GM19395 (cell line): ENCODE results near the gene SCFD1.

ENCODE experiments used
- ATAC-seq: cut with Tn5 transposase; IDR thresholded peaks from one replicate; pipeline ENCODE4 v1.9.1; 2021; ENCODE audit warnings: mild to moderate bottlenecking, moderate library complexity; ENCODE audit not compliant: unreplicated experiment

The SCFD1 gene

DNA sequence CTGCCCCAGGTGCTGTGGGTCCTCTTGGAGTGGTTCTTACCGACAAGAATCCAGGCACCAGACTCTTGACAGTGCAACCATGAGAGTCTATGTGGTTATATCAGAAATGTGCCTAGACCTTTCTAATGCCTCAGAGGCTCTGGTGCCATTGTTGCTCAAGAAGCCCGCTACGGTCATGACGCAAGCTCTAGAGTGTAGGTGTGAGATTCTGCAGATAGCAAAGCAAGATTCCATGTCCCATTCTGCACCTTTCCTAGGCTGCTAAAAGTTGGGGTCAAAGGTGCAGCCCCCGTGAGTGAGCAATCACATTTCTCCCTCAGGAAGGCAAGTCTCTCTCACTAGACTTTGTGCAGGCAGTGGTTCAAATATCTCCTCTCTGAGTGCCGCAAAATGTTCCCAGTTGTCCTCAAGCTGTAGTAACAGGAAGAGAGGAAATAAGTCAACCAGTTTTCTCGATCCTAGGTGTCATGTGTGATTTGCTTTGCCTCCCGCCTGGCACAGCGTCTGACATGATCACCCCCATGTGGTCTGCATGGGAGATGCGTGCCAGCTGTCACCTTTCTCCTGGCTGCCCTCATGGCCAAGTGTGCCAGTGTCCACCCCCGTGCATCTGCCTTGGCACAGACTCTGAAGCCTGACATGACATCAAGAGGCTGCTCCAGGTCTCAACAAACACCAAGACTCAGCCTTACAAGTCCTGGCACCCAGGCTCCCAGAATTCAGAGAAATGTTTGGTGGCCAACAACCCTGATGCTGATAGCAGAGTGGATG, 129.7 kb downstream of the SCFD1 start:
- ATAC-seq = no peak

DNA sequence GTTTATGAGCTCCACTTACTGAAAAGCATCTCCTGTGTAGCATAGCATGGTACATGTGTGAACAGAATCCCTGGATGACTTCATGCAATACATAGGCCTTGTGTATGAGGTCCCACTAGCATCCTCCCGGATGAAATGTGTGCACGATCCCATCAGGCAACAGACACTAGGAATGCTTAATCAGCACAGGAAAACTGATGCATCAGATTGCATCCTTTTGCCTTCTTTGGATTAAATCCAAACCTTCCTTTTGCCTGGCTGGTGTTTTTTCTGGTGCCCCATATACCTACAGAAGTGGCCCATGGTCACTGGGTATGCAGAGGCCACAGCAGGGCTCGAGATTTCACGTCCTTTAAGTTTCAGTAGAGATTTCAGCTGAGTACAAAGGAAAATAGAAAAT, 131.3 kb downstream of the SCFD1 start:
- ATAC-seq = no peak

DNA sequence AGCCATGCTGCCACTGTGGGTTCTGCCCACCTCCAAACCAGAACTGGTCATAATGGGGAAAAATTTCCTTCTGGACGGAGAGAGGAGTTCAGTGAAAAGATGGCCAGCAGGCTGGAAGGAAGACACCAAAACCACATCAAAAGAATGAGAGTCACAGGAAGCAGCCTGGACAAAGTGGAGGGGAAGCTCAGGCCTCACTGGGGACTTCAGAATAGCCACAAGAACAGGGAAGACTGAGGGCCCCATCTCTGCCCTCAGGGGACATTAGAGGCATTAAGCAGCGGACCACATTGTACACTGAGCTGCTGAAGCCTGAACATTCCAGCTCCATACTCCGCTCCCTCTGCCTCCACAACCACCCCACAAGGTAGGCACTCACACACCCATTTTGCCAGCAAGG, 132.7 kb downstream of the SCFD1 start:
- no peak for ATAC-seq

DNA sequence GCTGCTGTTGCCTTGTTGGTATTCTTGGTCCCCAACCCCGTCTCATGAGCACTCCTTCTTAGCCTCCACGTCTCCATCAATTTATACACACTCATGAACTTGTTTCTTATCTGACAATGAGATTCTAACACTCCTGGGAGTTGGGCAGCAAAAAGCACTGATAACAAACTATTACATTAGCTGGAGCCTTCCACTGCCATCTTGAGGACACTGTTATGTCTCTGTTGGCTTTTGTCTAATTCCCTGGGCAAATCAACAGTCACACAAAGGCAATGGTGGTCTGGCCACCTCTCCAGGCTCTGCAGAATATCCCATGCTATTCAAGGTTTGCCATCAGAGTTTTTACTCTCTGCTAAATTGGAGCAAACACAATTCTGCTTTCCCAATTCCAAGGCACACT, 134.5 kb downstream of the SCFD1 start:
- ATAC-seq = no peak

DNA sequence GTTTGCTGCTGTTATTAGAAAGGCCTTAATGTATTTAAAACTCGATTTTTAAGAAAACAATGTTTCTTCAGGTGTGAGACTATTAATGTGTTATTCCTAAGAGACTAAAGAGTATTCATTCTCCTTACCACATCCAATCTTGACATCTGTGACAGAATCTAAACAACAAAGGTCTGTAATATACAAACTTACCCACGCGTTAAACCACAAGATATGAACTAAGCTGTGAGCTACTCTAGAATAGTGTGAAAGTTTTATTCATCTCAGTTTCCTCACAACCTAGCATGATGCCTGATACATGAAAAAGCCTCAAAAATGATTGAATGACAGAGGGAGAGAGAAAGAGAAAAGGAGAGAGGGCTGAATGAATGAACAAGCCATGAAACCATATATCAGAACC, 135.0 kb downstream of the SCFD1 start:
- no peak for ATAC-seq

DNA sequence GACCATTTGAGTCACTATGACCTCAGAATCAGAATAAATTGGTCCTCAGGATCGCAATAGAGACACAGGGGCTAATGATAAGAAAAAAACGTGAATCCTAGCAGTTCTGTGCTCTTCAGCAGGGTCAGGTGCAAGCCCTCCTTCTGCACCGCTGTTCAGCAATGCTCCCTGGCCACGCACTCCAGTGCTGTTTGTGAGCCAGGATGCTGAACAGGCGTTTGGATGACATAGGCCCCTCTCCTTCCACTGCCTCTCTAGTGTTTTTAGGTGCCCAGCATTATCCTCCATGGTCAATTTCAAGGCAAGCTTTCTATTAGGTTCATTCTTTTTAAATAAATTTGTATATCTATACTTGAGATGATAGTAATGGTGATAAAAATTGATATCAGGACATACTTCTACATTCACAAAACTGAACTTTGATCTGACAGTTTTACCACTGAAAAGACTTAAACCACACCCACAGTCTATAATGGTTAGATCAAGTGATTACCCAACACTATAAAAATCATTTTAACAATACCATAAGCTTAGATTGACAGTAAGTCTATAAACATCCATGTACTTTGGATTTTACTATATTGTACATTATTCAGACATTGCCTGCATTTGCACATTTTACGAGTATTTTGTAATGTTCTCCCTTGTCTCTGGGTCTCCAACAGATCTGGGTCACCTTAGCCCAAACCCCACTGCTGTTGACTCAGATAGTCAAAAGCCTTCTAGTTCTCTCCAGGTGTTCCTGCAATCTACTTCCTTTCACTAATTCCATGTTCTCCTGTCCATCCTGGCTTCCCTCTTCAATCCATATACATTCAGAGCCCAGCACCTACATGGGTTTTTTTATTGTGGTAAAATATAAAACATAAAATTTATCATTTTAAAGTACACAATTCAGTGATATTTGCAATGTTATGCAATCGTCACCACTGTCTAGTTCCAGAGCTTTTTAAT, 137.3 kb downstream of the SCFD1 start:
- ATAC-seq = no peak

DNA sequence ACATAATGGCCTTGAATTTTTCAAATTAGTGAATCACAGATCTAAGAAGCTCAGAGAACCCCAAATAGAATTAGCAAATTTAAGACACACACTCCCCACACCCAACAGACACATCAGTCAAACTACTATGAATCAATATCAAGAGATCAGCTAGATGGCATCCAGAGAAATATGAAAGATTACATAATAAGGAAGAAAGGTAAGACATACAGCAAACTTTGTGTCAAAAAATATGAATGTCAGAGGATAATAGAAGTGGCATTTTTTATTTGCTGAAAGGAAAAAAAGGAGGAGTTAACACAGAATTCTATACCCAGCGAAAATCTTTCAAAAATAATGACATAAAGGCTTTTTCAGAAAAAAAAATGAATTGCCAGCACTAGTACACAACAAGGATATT, 141.8 kb downstream of the SCFD1 start:
- no peak for ATAC-seq

DNA sequence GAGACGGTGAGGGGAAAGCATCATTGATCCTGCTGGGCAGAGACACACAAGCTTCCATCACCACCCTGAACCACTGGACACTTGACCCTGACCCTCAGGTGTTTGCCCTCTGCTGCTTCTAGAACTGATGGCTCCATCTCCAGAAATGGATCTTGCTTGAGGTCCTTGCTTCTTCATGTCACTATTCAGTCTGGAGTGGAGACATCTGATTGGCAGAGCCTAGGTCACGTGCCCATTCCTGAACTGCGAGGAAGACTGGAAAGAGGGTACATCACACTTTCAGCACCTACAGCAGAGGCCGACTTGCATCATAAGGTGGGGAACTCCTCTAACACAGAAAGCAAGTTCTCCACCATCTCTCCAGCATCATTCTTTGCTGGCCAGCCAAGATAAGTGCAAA, 145.5 kb downstream of the SCFD1 start:
- ATAC-seq = no peak

DNA sequence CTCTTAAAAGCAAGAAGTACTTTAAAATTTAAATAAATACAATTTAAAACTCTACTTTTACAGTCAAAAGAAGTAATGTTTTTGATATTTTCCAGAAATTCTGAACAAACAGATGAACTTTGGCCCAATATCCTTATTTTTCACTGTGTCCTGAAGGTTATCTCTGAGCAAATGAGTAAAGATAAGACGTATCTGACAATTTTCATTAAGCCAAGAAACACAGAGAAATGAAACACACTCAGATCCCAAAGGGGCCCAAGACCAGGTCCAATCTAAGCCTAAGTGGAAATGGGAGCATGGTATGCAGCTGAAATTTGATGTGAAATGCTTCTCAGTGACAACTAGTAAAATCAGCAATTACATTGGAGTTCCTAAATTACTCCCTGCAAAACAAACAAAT, 146.7 kb downstream of the SCFD1 start:
- ATAC-seq = no peak

DNA sequence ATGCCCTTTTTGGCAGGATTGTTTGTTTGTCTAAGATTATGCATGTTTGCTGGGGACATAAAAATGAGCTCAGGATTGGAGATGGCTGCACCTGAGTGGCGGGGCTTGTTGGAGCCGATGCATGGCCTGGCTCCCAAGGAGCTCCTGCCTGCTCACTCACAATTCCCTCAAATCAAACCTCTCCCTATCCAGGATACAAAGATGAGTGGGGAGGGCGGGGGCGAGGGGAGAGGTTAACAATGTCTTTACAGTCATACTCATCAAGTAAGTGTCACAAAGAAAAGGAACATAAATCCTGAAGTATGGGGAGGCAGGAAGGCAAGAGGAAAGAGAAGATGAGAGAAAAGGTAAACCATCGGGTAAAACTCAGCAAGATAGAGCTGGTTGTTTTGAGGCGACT, 148.3 kb downstream of the SCFD1 start:
- no peak for ATAC-seq

DNA sequence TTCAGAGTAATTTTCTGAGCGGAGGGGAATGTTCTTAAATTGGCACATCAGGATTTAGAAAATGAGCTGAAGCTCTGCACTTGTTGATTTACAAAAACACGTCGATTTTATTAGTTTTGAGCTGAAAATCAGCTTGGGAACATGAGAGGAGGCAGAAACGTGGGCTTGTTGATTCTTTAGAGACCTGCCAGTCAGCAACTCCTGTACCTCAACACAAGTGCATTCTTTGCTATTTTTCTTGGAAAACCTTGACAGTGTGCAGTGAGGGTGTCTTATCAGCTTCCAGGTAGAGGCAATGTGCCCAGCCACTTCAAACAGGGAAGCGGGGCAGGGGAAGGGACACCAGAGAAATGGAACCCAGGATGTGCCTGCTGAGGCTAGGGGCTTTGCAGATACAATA, 149.5 kb downstream of the SCFD1 start:
- no peak for ATAC-seq

DNA sequence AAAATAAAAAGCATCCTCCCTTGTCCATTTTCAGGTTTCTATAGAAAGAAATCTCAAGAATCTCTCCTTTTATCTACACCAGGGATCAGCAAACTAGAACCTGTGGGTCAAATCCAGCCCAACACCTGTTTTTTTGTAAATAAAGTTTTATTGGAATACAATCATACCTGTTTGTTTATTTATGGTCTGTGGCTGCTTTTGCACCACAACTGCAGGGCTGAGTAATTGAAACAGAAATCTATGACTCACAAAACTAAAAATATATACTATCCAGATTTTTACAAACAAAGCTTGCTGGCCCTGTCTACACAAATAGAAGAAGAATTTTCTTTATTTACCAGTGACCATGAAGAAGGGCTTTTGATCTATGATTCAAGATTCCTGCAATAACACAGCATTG, 157.1 kb downstream of the SCFD1 start:
- no peak for ATAC-seq
